HEK293T (cell line): Measurements from ENCODE around the gene ADGRL3.
A peak's percentile ranks its signal among the peaks of the same experiment; 100 is the strongest.

Experiments used
- CTCF ChIA-PET: fragments of 350-600 bp; formaldehyde crosslinking; extraction: SDS; loops from one replicate; lab custom pipeline; 2021; ENCODE audit warnings: antibody characterized with exemption, inconsistent platforms; lab: Yijun Ruan, JAX
- POLR2A ChIA-PET: fragments of 350-600 bp; formaldehyde crosslinking; extraction: SDS; loops from one replicate; lab custom pipeline; 2020; ENCODE audit warnings: antibody characterized with exemption, inconsistent platforms; lab: Yijun Ruan, JAX
- DNase-seq: peaks from one replicate; pipeline ENCODE4 v3.0.0; 2012; ENCODE audit warnings: mixed read lengths; ENCODE audit errors: extremely low spot score
- ARNT ChIP-seq: fragments of 450-650 bp; IDR thresholded peaks from 2 replicates; pipeline ENCODE4 v1.6.1; 2017; ENCODE audit warnings: mild to moderate bottlenecking
- BHLHE40 ChIP-seq: fragments of 450-650 bp; IDR thresholded peaks from 2 replicates; pipeline ENCODE4 v1.6.1; 2016; ENCODE audit warnings: mild to moderate bottlenecking, moderate library complexity, borderline replicate concordance
- CTBP1 ChIP-seq: fragments of 450-650 bp; IDR thresholded peaks from 2 replicates; pipeline ENCODE4 v1.6.1; 2016; ENCODE audit warnings: borderline replicate concordance
- ELF4 ChIP-seq: fragments of 450-650 bp; IDR thresholded peaks from 2 replicates; pipeline ENCODE4 v1.6.1; 2017; ENCODE audit warnings: antibody characterized with exemption
- FOXA1 ChIP-seq: fragments of 450-650 bp; IDR thresholded peaks from 2 replicates; pipeline ENCODE4 v1.6.1; 2016; ENCODE audit warnings: mild to moderate bottlenecking
- FOXK2 ChIP-seq: fragments of 450-650 bp; IDR thresholded peaks from 2 replicates; pipeline ENCODE4 v1.6.1; 2016; ENCODE audit warnings: mild to moderate bottlenecking
- FOXM1 ChIP-seq: fragments of 450-650 bp; IDR thresholded peaks from 2 replicates; pipeline ENCODE4 v1.6.1; 2017; ENCODE audit warnings: mild to moderate bottlenecking, borderline replicate concordance
- HDGF ChIP-seq: fragments of 450-650 bp; IDR thresholded peaks from 2 replicates; pipeline ENCODE4 v1.6.1; 2017; ENCODE audit warnings: antibody characterized with exemption, borderline replicate concordance
- L3MBTL2 ChIP-seq: fragments of 450-650 bp; conservative IDR thresholded peaks from 2 replicates; pipeline ENCODE4 v1.6.1; 2016; ENCODE audit warnings: mild to moderate bottlenecking
- LEF1 ChIP-seq: fragments of 450-650 bp; IDR thresholded peaks from 2 replicates; pipeline ENCODE4 v1.6.1; 2017; ENCODE audit warnings: mild to moderate bottlenecking, borderline replicate concordance
- NFRKB ChIP-seq: fragments of 450-650 bp; IDR thresholded peaks from 2 replicates; pipeline ENCODE4 v1.6.1; 2016; ENCODE audit warnings: mild to moderate bottlenecking, moderate library complexity
- SP1 ChIP-seq: fragments of 450-650 bp; IDR thresholded peaks from 2 replicates; pipeline ENCODE4 v1.6.1; 2017
- SUZ12 ChIP-seq: fragments of 450-650 bp; IDR thresholded peaks from 2 replicates; pipeline ENCODE4 v1.6.1; 2016; ENCODE audit warnings: mild to moderate bottlenecking
- TARDBP ChIP-seq: fragments of 450-650 bp; IDR thresholded peaks from 2 replicates; pipeline ENCODE4 v1.6.1; 2016
- ZNF384 ChIP-seq: fragments of 450-650 bp; IDR thresholded peaks from 2 replicates; pipeline ENCODE4 v1.6.1; 2016
- TF ChIP-seq, protein P1 (sequence below): fragments of 450-650 bp; IDR thresholded peaks from 2 replicates; pipeline ENCODE4 v1.6.1; 2016

ADGRL3 gene

DNA sequence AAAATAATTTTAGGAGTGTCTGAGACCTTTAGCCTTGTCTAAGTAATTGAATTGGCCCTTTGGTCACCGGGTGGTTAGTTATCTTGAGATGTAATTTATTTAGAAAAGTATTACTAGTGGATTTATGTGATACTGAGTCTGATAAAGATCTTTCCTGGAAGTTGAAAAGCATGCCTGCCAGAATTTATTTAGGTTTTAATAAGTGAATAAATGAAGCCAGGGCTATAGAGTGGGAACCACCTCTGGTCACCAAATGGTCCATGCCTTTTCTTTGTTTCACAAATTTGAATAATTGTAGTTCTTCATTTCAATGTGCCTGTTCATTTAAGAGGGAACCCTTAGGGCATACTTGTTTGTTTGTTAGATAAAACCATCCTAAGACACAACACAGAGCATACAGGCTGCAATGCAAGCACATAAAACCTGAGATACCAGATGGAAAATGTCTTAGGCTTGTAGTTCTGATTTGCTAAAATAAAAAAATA lies 627.8 kb downstream of the ADGRL3 start:
- POLR2A ChIA-PET: no interaction called here
- no peak for DNase-seq
- CTCF ChIA-PET: no interaction called here
- TF ChIP-seq TARDBP (no peak), BHLHE40 (no peak), ZNF384 (no peak), FOXK2 (no peak), ELF4 (no peak), HDGF (no peak), ARNT (no peak), FOXM1 (no peak), L3MBTL2 (no peak), SUZ12 (no peak), NFRKB (no peak)
- TF ChIP-seq, protein P1, sequence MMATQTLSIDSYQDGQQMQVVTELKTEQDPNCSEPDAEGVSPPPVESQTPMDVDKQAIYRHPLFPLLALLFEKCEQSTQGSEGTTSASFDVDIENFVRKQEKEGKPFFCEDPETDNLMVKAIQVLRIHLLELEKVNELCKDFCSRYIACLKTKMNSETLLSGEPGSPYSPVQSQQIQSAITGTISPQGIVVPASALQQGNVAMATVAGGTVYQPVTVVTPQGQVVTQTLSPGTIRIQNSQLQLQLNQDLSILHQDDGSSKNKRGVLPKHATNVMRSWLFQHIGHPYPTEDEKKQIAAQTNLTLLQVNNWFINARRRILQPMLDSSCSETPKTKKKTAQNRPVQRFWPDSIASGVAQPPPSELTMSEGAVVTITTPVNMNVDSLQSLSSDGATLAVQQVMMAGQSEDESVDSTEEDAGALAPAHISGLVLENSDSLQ: no peak

DNA sequence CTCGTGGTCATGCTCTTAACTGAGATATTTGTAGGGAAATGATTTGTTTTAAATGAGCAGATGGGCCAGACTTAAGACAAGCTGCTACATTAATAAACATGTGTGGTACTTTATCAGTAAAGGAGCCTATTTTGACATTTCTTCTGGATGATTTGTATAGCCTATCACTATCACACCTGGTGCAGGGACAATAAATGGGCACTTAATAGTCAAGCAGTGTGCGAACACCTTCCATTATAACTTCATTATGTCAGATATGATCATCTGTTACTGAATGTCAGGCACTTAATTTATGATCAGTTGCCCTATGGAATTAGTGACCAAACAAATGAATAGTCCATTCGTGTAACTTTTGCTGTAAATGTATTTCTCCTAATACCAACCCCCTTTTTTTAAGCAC lies 628.8 kb downstream of the ADGRL3 start:
- CTCF ChIA-PET: no interaction called here

DNA sequence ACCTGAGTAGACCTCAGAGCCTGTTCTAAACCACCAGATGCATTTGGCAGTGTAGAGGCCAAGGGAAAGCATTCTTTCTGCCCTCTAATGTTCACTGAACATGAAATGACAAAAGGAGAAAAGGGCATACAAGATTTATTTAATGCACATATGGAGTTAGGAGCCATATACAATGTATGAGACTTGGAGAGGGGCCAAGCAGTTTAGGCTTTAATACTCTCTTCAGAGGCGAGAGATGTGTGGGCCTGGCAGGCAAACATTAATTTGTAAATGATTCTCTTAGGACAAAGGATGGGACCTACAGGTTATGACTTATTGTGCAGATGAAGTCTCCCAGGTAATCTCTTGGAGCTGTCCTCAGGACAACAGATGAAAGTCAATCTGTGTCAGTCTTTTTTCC lies 631.9 kb downstream of the ADGRL3 start:
- ChIA-PET CTCF (no interaction called here), POLR2A (no interaction called here)
- DNase-seq: no peak
- TF ChIP-seq SUZ12: no peak
- TF ChIP-seq ARNT: no peak
- TF ChIP-seq LEF1: no peak
- TF ChIP-seq FOXA1: no peak
- TF ChIP-seq HDGF: no peak
- no peak for TF ChIP-seq FOXM1
- no peak for TF ChIP-seq BHLHE40
- no peak for TF ChIP-seq L3MBTL2
- TF ChIP-seq SP1: no peak
- TF ChIP-seq, protein P1: no peak
- no peak for TF ChIP-seq NFRKB
- no peak for TF ChIP-seq FOXK2

More for the DNA sequence above, 628.8 kb downstream of the ADGRL3 start:
- DNase-seq: no peak
- POLR2A ChIA-PET: no interaction called here
- TF ChIP-seq TARDBP: no peak
- TF ChIP-seq, protein P1: peak; percentile 33
- no peak for TF ChIP-seq ELF4
- TF ChIP-seq NFRKB: no peak
- no peak for TF ChIP-seq LEF1
- no peak for TF ChIP-seq HDGF

DNA sequence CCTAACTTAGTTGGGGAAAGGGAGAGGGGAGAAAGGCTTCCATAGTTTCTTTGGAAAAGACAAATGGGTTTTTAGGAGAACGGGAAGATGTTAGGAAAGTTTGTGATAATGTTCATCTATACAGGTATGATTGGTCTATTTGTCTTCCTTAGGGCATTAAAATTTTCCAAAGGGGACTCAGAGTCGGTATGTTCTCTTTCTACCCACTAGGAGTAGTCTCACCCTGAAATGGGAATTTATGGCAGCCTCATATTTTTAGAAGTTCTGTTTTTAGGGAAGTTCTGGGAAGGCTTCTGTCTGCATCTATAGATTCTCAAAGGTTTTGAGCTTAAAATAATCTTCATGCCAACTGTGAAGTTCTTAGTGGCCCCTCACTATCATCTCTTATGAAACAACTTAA lies 637.3 kb downstream of the ADGRL3 start:
- POLR2A ChIA-PET: no interaction called here
- CTCF ChIA-PET: interaction anchor here (0.6 kb wide), 1 partner anchor 791 kb away, joined by 3 read pairs; no protein-coding TSS in a partner anchor
- TF ChIP-seq SUZ12 (no peak), FOXA1 (no peak), ZNF384 (no peak), L3MBTL2 (no peak), TARDBP (no peak), NFRKB (no peak), HDGF (no peak), BHLHE40 (no peak), ARNT (no peak), LEF1 (no peak)

DNA sequence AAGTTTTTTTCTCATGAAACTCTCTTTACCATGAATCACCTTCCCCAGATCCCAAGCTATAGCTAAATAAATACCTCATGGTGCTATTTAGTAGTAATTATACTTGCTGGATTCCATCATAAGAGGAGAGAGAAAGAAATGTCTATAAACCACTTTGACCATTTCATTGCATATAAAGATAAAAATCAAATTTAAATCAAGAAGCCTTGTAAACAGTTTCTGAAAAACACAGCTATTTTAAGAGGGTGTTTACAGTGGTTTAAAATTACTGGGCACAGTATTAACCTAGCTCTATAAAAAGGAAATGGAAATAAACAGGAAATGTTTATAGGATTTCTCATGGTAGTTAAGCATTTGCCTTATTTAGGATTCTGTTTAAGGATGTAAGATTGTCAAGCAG lies 637.9 kb downstream of the ADGRL3 start:
- TF ChIP-seq CTBP1 (peak; percentile 39; the same call in 1 of the 2 replicates), ZNF384 (no peak)
- ChIA-PET POLR2A (no interaction called here), CTCF (interaction anchor here (0.6 to 0.7 kb wide), 2 partner anchors 28 to 792 kb away, joined by 3 to 4 read pairs; no protein-coding TSS in a partner anchor)
- DNase-seq: no peak

More for the DNA sequence above, 637.3 kb downstream of the ADGRL3 start:
- DNase-seq: no peak

DNA sequence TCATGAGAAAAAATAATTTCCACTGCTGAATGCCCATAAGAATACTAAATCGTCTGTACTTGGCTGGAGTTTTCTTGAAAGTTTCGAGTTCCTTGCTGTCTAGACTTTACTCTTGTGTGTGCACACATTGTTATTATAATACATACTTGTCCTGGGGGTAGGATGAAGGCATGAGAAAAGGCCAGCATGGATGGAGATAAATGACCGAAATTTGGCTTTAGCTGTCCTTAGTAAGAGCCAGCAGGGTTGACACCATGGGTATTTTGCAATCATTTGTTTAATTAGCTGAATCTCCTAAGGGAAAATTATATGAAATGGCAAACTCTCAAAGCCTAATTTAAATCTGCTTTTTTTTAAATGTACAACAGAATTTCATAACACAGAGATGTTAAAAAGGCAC lies 641.6 kb downstream of the ADGRL3 start:
- TF ChIP-seq, protein P1: no peak
- TF ChIP-seq FOXM1: no peak
- TF ChIP-seq ARNT: no peak
- no peak for TF ChIP-seq HDGF
- TF ChIP-seq FOXK2: no peak
- TF ChIP-seq LEF1: no peak
- no peak for TF ChIP-seq TARDBP
- no peak for TF ChIP-seq CTBP1
- no peak for TF ChIP-seq NFRKB
- no peak for TF ChIP-seq FOXA1
- no peak for TF ChIP-seq SP1
- no peak for TF ChIP-seq ELF4
- TF ChIP-seq ZNF384: no peak
- TF ChIP-seq BHLHE40: no peak
- no peak for TF ChIP-seq SUZ12
- ChIA-PET POLR2A (no interaction called here), CTCF (no interaction called here)
- DNase-seq: no peak
